Tibial nerve (tissue), 3 donors: Measurements from ENCODE around the gene NCF2.

Source experiments
- POLR2A ChIP-seq, 2 donors: fragments of 450-650 bp; IDR thresholded peaks; one replicate each; pipeline ENCODE4 v1.6.1; 2017; ENCODE audit warnings: antibody characterized with exemption in 2 of 2, mild to moderate bottlenecking in 2 of 2, moderate library complexity in 2 of 2
- TF ChIP-seq, protein P1 (sequence below), 5 experiments: fragments of 200-600 bp in 3 of 5; fragments of 450-650 bp in 2 of 5; sonication (generic) in 3 of 5; IDR thresholded peaks; one replicate each; pipeline ENCODE4 v1.5.1; 2016 to 2019; ENCODE audit warnings: antibody characterized with exemption in 5 of 5, mild to moderate bottlenecking in 3 of 5, moderate library complexity in 2 of 5

DNA sequence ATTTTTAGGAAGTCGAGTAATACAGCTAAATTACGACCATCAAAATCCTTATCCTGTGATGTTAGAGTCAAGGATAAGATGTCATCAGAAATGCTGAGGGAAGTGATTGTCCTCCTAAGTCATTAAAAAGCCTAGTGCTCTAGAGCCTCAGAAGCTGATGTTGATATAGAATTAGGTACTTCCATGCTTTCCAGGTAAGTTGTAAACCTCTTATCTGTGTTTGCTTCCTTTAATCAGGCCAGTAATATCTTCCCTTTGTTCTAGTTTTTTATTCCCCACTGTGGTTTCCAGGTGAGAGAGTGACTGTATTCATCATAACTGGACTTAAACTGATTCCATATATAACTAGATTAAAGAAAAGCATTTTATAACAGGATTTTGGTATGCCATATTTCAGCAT lies 73.5 kb downstream of the NCF2 start:
- TF ChIP-seq POLR2A (IDR thresholded peaks at IDR 0.05), result no peak
- TF ChIP-seq, protein P1, sequence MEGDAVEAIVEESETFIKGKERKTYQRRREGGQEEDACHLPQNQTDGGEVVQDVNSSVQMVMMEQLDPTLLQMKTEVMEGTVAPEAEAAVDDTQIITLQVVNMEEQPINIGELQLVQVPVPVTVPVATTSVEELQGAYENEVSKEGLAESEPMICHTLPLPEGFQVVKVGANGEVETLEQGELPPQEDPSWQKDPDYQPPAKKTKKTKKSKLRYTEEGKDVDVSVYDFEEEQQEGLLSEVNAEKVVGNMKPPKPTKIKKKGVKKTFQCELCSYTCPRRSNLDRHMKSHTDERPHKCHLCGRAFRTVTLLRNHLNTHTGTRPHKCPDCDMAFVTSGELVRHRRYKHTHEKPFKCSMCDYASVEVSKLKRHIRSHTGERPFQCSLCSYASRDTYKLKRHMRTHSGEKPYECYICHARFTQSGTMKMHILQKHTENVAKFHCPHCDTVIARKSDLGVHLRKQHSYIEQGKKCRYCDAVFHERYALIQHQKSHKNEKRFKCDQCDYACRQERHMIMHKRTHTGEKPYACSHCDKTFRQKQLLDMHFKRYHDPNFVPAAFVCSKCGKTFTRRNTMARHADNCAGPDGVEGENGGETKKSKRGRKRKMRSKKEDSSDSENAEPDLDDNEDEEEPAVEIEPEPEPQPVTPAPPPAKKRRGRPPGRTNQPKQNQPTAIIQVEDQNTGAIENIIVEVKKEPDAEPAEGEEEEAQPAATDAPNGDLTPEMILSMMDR (IDR thresholded peaks at IDR 0.05), result no peak
